ENCODE measurements around the gene UAP1. TPM values are rescaled to one million over a fixed set of nuclear protein-coding genes. Genes with fewer than 3 reads are reported as not detected.
"Not testable (repeated sequence)": the region's sequence is repeated elsewhere in the genome, so short reads cannot be mapped to it uniquely, and the experiment has no call there.

UAP1 gene
- total RNA-seq, 1 donor from 2014 or later = 29.4 TPM

- H3K9me3 ChIP-seq = no peaks in the 10 kb centered on the region
- intact Hi-C loops (cut with DNase I) = no loop called here
- no peak overlapping the region for H3K27ac ChIP-seq
- H3K36me3 ChIP-seq = peaks cover 11% of the 10 kb centered on the region
- TF ChIP-seq CTCF (IDR thresholded peaks at IDR 0.05) = no peak
- ATAC-seq = no peak
- no peak for DNase-seq
- no peak overlapping the region for H3K4me3 ChIP-seq
- H3K27me3 ChIP-seq (ENCODE audit: low read depth) = no peaks in the 10 kb centered on the region
- peaks cover 33% of the 10 kb centered on the region for H3K4me1 ChIP-seq
Observed at GRCh38 chr1:162571696-162572095, 10.2 kb downstream of the UAP1 start.

- Histone ChIP-seq H3K4me1 (peaks cover 33% of the 10 kb centered on the region), H3K4me3 (no peak overlapping the region), H3K9me3 (no peaks in the 10 kb centered on the region), H3K27ac (no peak overlapping the region), H3K27me3 (ENCODE audit: low read depth) (no peaks in the 10 kb centered on the region), H3K36me3 (peaks cover 11% of the 10 kb centered on the region)
- intact Hi-C loops (cut with DNase I) = no loop called here
- DNase-seq = no peak
- no peak for ATAC-seq
- no peak for TF ChIP-seq CTCF (IDR thresholded peaks at IDR 0.05)
Observed at GRCh38 chr1:162573136-162573535, 11.6 kb downstream of the UAP1 start.

- H3K4me1 ChIP-seq = peaks cover 2% of the 10 kb centered on the region
- ATAC-seq (no peak), DNase-seq (no peak)
- intact Hi-C loops (cut with DNase I) = no loop called here
- no peak for TF ChIP-seq CTCF (IDR thresholded peaks at IDR 0.05)
- H3K27ac ChIP-seq = no peak overlapping the region
- no peaks in the 10 kb centered on the region for H3K27me3 ChIP-seq (ENCODE audit: low read depth)
- peaks cover 38% of the 10 kb centered on the region for H3K36me3 ChIP-seq
- no peak overlapping the region for H3K4me3 ChIP-seq
- no peaks in the 10 kb centered on the region for H3K9me3 ChIP-seq
Observed at GRCh38 chr1:162578071-162578700, 16.7 kb downstream of the UAP1 start.

- Histone ChIP-seq H3K36me3 (peaks cover 43% of the 10 kb centered on the region), H3K27ac (no peak overlapping the region), H3K27me3 (ENCODE audit: low read depth) (no peaks in the 10 kb centered on the region), H3K4me1 (no peaks in the 10 kb centered on the region), H3K4me3 (no peak overlapping the region), H3K9me3 (no peaks in the 10 kb centered on the region)
- DNase-seq (no peak), ATAC-seq (no peak)
- no peak for TF ChIP-seq CTCF (IDR thresholded peaks at IDR 0.05)
- intact Hi-C loops (cut with DNase I) = no loop called here
Observed at GRCh38 chr1:162578936-162579335, 17.4 kb downstream of the UAP1 start.

GRCh38 chr1:162580308-162580707, 18.8 kb downstream of the UAP1 start:
- peaks cover 56% of the 10 kb centered on the region for H3K36me3 ChIP-seq
- intact Hi-C loops (cut with DNase I) = no loop called here
- ATAC-seq = no peak
- no peaks in the 10 kb centered on the region for H3K4me1 ChIP-seq
- H3K27ac ChIP-seq = no peak overlapping the region
- DNase-seq = no peak
- no peaks in the 10 kb centered on the region for H3K27me3 ChIP-seq (ENCODE audit: low read depth)
- H3K4me3 ChIP-seq = no peak overlapping the region
- H3K9me3 ChIP-seq = no peaks in the 10 kb centered on the region
- no peak for TF ChIP-seq CTCF (IDR thresholded peaks at IDR 0.05)

GRCh38 chr1:162582901-162583300, 21.4 kb downstream of the UAP1 start:
- H3K27ac ChIP-seq; ATAC-seq; H3K4me3 ChIP-seq; intact Hi-C loops (cut with DNase I); H3K27me3 ChIP-seq (ENCODE audit: low read depth); DNase-seq; H3K9me3 ChIP-seq; H3K4me1 ChIP-seq: not testable (repeated sequence)
- peaks cover 58% of the 10 kb centered on the region for H3K36me3 ChIP-seq

GRCh38 chr1:162585101-162585500, 23.6 kb downstream of the UAP1 start:
- H3K27ac ChIP-seq; DNase-seq; H3K9me3 ChIP-seq; ATAC-seq; H3K27me3 ChIP-seq (ENCODE audit: low read depth); H3K4me3 ChIP-seq; intact Hi-C loops (cut with DNase I); H3K4me1 ChIP-seq: not testable (repeated sequence)
- H3K36me3 ChIP-seq = peaks cover 66% of the 10 kb centered on the region
